IPS-NIHi7 (cell line): ENCODE results near the gene SLC6A7.

Experiments used
- DNase-seq: peaks from one replicate; pipeline ENCODE4 v3.0.0; 2012; ENCODE audit warnings: mixed read lengths; ENCODE audit errors: extremely low spot score

SLC6A7 gene

GRCh38 chr5:150155258-150156026 lies 34.4 kb upstream of the SLC6A7 start, which contains the start of gene PDGFRB:
Gene PDGFRB, minus strand, starts transcription at chr5:150155845. Its CDS starts 18,798 bp downstream, at chr5:150137047.
- peak; percentile 72 for DNase-seq

- no peak for DNase-seq
Measured at GRCh38 chr5:150156027-150156368, 33.9 kb upstream of the SLC6A7 start.

DNA sequence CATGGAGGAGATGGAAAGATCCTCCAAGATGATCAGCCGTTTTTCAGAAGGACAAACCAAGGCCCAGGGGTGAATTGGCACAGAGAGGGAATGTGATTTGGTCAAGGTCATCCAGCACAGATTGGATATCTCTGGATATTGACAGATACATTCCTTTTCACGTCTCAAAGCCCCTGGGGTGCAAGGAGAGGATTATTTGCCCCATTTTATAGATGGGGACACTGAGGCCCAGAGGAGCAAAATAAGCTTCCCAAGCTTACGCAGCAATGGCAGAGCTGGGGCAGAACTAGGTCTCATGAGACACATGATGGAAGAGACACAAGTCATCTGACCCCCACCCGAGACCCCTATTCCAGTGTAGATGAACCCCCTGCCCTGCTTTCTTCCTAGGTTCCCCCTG lies 33.3 kb upstream of the SLC6A7 start:
- DNase-seq = no peak

DNA sequence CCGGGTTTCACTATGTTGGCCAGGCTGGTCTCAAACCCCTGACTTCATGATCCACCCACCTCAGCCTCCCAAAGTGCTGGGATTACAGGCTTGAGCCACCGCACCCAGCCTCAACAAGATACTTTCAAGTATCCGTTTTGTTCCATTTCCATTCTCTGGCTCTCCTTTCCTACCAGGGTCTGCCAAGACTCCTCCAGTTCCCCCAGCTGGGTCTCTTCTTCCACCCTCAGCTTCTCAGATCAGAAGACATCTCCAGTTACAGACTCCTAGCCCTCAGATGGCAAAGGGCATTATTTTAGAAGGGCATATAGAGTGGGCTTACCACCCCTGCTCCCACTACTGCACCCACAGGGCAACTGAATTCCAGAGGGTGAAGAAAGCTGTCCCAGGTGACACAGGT lies 32.7 kb upstream of the SLC6A7 start:
- no peak for DNase-seq

- DNase-seq = no peak
Measured at GRCh38 chr5:150158170-150158949, 31.5 kb upstream of the SLC6A7 start.

- no peak for DNase-seq
Measured at GRCh38 chr5:150159031-150159430, 30.8 kb upstream of the SLC6A7 start.

GRCh38 chr5:150159741-150160179 lies 30.1 kb upstream of the SLC6A7 start:
- DNase-seq = no peak

DNA sequence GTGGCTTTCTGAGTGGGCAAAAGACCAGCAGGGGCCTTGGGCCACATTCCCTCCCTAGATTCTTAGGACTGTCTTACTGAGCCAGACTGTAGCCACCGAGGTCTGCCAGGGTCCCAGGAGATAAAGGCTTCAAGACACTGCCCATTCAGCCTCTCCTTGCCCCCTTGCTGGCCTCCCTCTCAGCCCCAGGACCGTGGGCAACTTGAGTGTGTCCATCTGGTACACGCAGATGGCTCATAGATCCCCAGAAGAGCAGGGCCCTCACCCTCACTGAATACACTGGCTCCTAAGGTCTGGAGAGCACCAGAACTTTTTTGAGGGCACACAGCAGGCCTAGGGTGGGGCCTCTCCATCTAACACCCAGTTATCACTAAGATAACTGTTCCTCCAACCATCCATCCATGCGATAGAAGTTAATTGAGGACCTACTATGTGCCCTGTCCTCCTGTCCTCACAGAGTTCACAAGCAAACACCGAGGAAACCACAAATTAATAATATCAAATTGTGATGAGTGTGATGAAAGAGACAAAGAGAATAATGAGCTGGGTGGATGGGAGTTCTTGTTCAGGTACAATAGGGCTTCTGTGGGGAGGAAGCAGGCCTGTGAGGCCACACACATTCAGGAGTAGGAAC lies 29.3 kb upstream of the SLC6A7 start:
- no peak for DNase-seq

DNA sequence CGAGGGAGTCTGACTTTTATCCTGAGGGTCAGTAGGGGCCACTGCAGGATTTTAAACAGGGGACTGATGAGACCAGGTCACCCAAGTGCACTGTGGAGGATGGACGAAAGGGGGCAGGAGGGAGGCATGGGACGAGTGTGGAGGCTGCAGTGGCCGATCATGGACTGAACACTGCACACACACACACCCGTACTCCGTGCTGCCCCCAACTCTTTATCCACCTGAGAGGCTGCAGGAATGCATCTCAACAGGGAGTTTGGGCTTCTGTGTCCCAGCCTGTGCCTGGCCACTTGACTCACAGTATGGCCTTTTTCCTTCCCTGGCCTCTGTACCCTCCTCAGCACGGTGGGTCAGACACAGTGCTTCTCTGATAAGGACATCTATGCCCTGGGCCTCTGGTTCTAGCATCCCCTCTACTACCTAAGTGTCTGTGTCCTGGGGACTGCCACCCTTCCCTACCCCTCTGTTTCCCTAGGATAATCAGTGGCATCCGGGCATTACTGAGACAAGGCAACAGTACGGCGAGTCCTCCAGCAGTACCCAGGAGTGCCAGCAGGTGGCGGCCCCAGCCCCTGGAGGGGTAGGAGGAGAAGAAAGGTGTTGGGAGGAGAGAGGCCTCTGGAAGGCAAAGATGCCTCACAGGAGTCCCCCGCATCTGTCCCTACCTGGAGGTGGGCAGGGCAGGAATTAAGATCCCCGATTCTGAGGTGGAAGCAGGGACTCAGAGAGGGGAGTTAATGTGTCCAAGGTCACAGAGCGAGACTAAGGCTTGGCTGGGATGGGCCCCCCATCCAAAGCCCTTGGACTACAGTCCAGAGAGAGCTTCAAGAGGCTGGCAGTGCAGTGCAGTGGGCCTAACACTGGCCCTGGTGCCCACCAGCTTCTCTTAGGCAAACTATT lies 28.4 kb upstream of the SLC6A7 start:
- DNase-seq = peak; percentile 89

DNA sequence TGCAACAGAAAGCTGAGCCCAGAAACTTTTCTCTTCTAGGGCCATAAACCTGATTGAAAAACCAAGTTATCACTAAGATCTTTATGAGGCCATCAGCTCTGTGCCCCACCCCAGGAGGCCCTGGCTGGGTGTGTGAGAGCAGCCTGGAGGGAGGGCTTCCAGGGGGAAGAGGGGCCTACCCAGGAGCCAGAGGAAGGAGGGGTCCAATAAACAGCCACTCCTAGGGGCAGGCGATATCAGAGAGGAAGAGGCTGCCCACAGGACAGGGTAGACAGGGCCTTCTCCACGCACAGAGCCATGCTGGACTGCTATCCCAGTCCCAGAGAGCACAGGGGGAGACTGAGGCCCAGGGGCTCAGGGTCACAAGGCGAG lies 27.7 kb upstream of the SLC6A7 start:
- DNase-seq = no peak

DNA sequence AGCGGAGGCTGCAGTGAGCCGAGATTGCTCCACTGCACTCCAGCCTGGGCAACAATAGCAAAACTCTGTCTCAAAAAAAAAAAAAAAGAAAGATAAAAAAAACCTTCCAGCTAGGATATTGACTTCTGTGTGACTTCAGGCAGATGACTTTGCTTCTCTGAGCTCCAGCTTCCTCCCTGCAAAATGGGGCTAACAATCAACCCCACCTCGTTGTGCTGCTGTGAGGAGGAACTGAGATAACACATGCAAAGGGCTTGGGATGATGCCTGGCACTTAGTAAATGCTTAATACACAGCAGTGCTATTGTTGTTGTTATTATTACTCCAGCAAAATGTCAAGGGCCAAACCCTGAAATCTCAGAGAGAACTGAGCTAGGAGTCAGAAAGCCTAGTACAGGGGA lies 26.8 kb upstream of the SLC6A7 start:
- no peak for DNase-seq

- no peak for DNase-seq
Measured at GRCh38 chr5:150163547-150164059, 26.3 kb upstream of the SLC6A7 start.

DNA sequence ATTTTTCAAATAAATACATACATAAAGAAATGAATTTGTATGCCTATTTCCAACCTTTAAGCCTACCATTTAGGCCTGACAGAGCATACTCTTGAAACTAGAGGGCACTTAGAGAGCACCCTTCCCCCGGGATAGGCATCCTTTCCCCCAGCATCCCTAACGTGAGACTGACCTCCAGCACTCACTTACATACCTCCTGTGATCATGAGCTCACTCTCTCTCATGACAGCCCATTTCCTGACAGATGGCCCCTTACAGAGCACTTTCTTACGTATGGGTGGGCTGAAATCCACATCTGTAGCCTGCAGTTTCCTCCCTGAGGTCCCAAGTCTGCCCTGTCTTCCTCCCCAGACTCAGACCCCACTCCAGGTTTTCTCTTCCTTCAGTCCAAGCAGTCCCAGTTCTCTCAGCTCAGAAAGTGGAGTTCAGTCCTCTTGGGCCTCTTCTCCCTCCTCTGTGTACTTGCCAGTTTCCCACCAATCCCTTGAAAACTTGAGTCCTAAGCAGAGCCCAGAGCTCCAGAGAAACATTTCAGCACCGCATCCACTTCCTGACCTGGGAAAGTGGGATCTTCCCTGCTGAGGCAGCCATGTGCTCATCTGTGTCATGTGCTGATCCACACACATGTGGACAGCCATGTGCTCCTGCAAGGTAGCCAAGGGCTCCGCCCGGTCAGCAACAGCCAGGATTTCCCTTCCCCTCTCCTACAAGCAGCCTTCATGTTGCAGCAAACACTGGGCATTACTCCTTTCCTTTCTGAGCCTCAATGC lies 25.5 kb upstream of the SLC6A7 start:
- no peak for DNase-seq

GRCh38 chr5:150166037-150166649 lies 23.7 kb upstream of the SLC6A7 start:
- no peak for DNase-seq

- no peak for DNase-seq
Measured at GRCh38 chr5:150166650-150167511, 23.0 kb upstream of the SLC6A7 start, which contains the start of gene CDX1. Gene CDX1, plus strand, starts transcription at chr5:150166778. Its CDS starts 99 bp downstream, at chr5:150166877.

DNA sequence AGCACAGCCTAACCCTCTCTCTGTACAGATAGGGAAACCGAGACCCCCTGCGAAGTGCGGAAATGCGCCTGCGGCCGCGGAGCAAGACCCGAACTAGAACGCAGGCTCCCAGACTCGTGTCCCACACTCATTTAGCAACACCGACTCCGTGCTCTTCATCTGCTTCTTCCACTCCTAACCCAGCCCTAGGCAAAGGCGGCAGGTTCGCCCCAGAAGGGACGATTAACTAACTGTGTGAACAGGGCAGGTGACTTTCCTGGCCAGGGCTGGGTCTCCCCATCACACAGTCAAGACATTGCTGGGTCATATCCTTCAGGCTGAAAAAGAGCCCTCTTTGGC lies 22.4 kb upstream of the SLC6A7 start:
- DNase-seq = no peak

GRCh38 chr5:150167908-150168307 lies 22.0 kb upstream of the SLC6A7 start:
- no peak for DNase-seq

DNA sequence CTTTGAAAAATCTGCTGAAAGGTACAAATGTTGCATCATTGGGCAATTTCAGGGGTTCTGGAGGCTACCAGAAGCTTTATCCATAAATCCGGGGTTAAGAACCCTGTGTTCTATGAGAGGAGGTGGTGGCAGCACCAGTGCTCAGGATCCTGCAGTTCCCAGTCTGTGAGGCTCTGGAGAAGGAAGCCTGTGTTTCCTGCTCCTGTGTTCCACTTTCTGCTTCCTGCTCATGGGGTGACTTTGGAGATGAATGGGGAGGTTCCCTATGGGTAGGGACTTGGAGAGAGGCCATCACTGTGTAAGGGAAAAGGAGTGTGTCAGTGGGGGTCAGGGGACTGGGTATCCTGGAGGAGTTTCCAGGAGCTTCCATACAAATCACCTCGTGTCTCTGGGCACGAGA lies 21.0 kb upstream of the SLC6A7 start:
- DNase-seq = no peak

- DNase-seq = no peak
Measured at GRCh38 chr5:150172145-150172544, 17.7 kb upstream of the SLC6A7 start.
